ENCODE measurements around the gene NWD2.

NWD2 gene

DNA sequence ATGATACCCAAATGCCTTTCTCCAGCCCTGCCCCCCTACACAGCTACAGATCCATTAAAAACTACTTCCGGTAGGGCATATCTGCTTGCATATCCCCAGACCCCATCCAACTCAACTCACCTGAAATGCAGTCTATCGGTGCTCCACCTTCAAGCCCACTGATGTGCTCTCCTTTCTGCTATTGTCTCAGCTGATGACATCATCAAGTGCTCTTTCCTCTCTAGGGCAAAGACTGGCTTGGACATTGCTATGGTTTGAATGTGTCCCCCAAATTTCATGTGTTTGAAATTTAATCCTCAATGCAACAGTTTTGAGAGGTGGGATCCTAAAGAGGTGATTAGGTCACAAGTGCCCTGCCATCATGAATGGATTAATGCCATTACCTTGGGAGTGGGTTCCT is 229.3 kb downstream of the NWD2 start:
- no peak for DNase-seq
- Histone ChIP-seq H3K79me1 (ENCODE audit: low read length) (no peaks in the 10 kb centered on the region), H3K4me1 (ENCODE audit: control insufficient read depth, low read depth, low read length) (no peaks in the 10 kb centered on the region), H3K27me3 (ENCODE audit: insufficient read depth, low read length, poor library complexity) (peaks cover 2% of the 10 kb centered on the region), H3K4ac (ENCODE audit: low read depth, low read length) (no peak overlapping the region), H3K27ac (ENCODE audit: low read depth, low read length) (no peak overlapping the region), H4K8ac (ENCODE audit: low read depth, low read length) (no peak overlapping the region), H3K9ac (ENCODE audit: low read length) (no peak overlapping the region), H2BK5ac (ENCODE audit: low read length) (no peak overlapping the region), H2BK120ac (ENCODE audit: low read depth, low read length) (no peak overlapping the region), H3K18ac (ENCODE audit: low read length) (no peak overlapping the region), H3K4me2 (ENCODE audit: low read length) (no peak overlapping the region), H3K4me3 (ENCODE audit: low read length) (no peak overlapping the region), H2BK15ac (replicated peaks; ENCODE audit: low read depth) (no peak overlapping the region), H2AK5ac (ENCODE audit: low read length) (no peak overlapping the region), H3K79me2 (ENCODE audit: control insufficient read depth, insufficient read depth, low read length) (no peaks in the 10 kb centered on the region), H3K56ac (ENCODE audit: low read length) (no peak overlapping the region), H3K23ac (ENCODE audit: low read length) (no peak overlapping the region), H4K5ac (ENCODE audit: low read length) (no peak overlapping the region), H3K36me3 (ENCODE audit: control insufficient read depth, insufficient read depth, low read length) (no peaks in the 10 kb centered on the region)
- no CpG with 5 or more reads among the region's 2 CpGs for WGBS (ENCODE audit: extremely low coverage, insufficient coverage, low lambda C conversion rate)

GRCh38 chr4:37475087-37475486 is 230.5 kb downstream of the NWD2 start:
- Histone ChIP-seq H4K5ac (ENCODE audit: low read length) (no peak overlapping the region), H3K18ac (ENCODE audit: low read length) (no peak overlapping the region), H2BK120ac (ENCODE audit: low read depth, low read length) (no peak overlapping the region), H3K4ac (ENCODE audit: low read depth, low read length) (no peak overlapping the region), H3K27me3 (ENCODE audit: insufficient read depth, low read length, poor library complexity) (peaks cover 2% of the 10 kb centered on the region), H3K27ac (ENCODE audit: low read depth, low read length) (no peak overlapping the region), H3K4me2 (ENCODE audit: low read length) (no peak overlapping the region), H3K23ac (ENCODE audit: low read length) (no peak overlapping the region), H3K36me3 (ENCODE audit: control insufficient read depth, insufficient read depth, low read length) (no peaks in the 10 kb centered on the region), H2BK15ac (replicated peaks; ENCODE audit: low read depth) (no peak overlapping the region), H2AK5ac (ENCODE audit: low read length) (no peak overlapping the region), H3K4me1 (ENCODE audit: control insufficient read depth, low read depth, low read length) (no peaks in the 10 kb centered on the region), H3K79me2 (ENCODE audit: control insufficient read depth, insufficient read depth, low read length) (no peaks in the 10 kb centered on the region), H2BK5ac (ENCODE audit: low read length) (no peak overlapping the region), H3K4me3 (ENCODE audit: low read length) (no peak overlapping the region), H4K8ac (ENCODE audit: low read depth, low read length) (no peak overlapping the region), H3K56ac (ENCODE audit: low read length) (no peak overlapping the region), H3K9ac (ENCODE audit: low read length) (no peak overlapping the region), H3K79me1 (ENCODE audit: low read length) (no peaks in the 10 kb centered on the region)
- WGBS (ENCODE audit: extremely low coverage, insufficient coverage, low lambda C conversion rate): no CpG with 5 or more reads among the region's 1 CpG
- DNase-seq: no peak

GRCh38 chr4:37475776-37476175 is 231.2 kb downstream of the NWD2 start:
- no peak overlapping the region for H2BK15ac ChIP-seq (replicated peaks; ENCODE audit: low read depth)
- no peaks in the 10 kb centered on the region for H3K79me1 ChIP-seq (ENCODE audit: low read length)
- H3K4me3 ChIP-seq (ENCODE audit: low read length): no peak overlapping the region
- no peak for DNase-seq
- H3K4me1 ChIP-seq (ENCODE audit: control insufficient read depth, low read depth, low read length): no peaks in the 10 kb centered on the region
- H4K8ac ChIP-seq (ENCODE audit: low read depth, low read length): no peak overlapping the region
- H3K79me2 ChIP-seq (ENCODE audit: control insufficient read depth, insufficient read depth, low read length): no peaks in the 10 kb centered on the region
- no peak overlapping the region for H3K4me2 ChIP-seq (ENCODE audit: low read length)
- H3K4ac ChIP-seq (ENCODE audit: low read depth, low read length): no peak overlapping the region
- H2AK5ac ChIP-seq (ENCODE audit: low read length): no peak overlapping the region
- no peak overlapping the region for H2BK5ac ChIP-seq (ENCODE audit: low read length)
- H3K9ac ChIP-seq (ENCODE audit: low read length): no peak overlapping the region
- no peak overlapping the region for H3K27ac ChIP-seq (ENCODE audit: low read depth, low read length)
- no peak overlapping the region for H3K56ac ChIP-seq (ENCODE audit: low read length)
- H3K23ac ChIP-seq (ENCODE audit: low read length): no peak overlapping the region
- no CpG with 5 or more reads among the region's 1 CpG for WGBS (ENCODE audit: extremely low coverage, insufficient coverage, low lambda C conversion rate)
- H3K18ac ChIP-seq (ENCODE audit: low read length): no peak overlapping the region
- peaks cover 2% of the 10 kb centered on the region for H3K27me3 ChIP-seq (ENCODE audit: insufficient read depth, low read length, poor library complexity)
- no peak overlapping the region for H2BK120ac ChIP-seq (ENCODE audit: low read depth, low read length)
- H3K36me3 ChIP-seq (ENCODE audit: control insufficient read depth, insufficient read depth, low read length): no peaks in the 10 kb centered on the region
- no peak overlapping the region for H4K5ac ChIP-seq (ENCODE audit: low read length)

DNA sequence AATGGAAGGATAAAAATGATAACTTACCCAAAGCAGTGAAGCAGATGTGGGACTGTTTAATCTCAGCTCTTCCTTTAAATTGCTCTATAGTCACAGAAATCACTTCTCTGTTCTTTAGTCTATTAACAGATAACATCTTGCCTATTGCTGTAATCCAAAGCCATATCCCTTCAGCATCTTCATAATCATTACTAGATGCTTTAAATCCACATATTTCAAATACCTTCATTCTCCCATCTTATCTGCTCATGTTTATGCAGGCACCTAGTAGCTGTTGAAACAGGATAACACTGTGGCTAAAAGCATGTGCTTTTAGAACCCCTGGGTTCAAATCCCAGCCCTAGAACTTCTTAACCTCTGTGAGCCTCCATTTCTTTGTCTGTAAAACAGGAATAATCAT is 231.7 kb downstream of the NWD2 start:
- Histone ChIP-seq H3K56ac (ENCODE audit: low read length) (no peak overlapping the region), H3K18ac (ENCODE audit: low read length) (no peak overlapping the region), H3K23ac (ENCODE audit: low read length) (no peak overlapping the region), H3K4me2 (ENCODE audit: low read length) (no peak overlapping the region), H3K4ac (ENCODE audit: low read depth, low read length) (no peak overlapping the region), H3K36me3 (ENCODE audit: control insufficient read depth, insufficient read depth, low read length) (no peaks in the 10 kb centered on the region), H2BK120ac (ENCODE audit: low read depth, low read length) (no peak overlapping the region), H3K79me2 (ENCODE audit: control insufficient read depth, insufficient read depth, low read length) (no peaks in the 10 kb centered on the region), H3K4me1 (ENCODE audit: control insufficient read depth, low read depth, low read length) (no peaks in the 10 kb centered on the region), H3K9ac (ENCODE audit: low read length) (no peak overlapping the region), H2BK15ac (replicated peaks; ENCODE audit: low read depth) (no peak overlapping the region), H3K79me1 (ENCODE audit: low read length) (no peaks in the 10 kb centered on the region), H3K27ac (ENCODE audit: low read depth, low read length) (no peak overlapping the region), H2BK5ac (ENCODE audit: low read length) (no peak overlapping the region), H4K5ac (ENCODE audit: low read length) (no peak overlapping the region), H4K8ac (ENCODE audit: low read depth, low read length) (no peak overlapping the region), H3K4me3 (ENCODE audit: low read length) (no peak overlapping the region), H2AK5ac (ENCODE audit: low read length) (no peak overlapping the region), H3K27me3 (ENCODE audit: insufficient read depth, low read length, poor library complexity) (peaks cover 2% of the 10 kb centered on the region)
- DNase-seq: peak; percentile 14

GRCh38 chr4:37476691-37477090 is 232.1 kb downstream of the NWD2 start:
- no peak overlapping the region for H2BK120ac ChIP-seq (ENCODE audit: low read depth, low read length)
- H4K5ac ChIP-seq (ENCODE audit: low read length): no peak overlapping the region
- H3K27ac ChIP-seq (ENCODE audit: low read depth, low read length): no peak overlapping the region
- no CpG with 5 or more reads among the region's 2 CpGs for WGBS (ENCODE audit: extremely low coverage, insufficient coverage, low lambda C conversion rate)
- H3K9ac ChIP-seq (ENCODE audit: low read length): no peak overlapping the region
- H3K4ac ChIP-seq (ENCODE audit: low read depth, low read length): no peak overlapping the region
- H2BK15ac ChIP-seq (replicated peaks; ENCODE audit: low read depth): no peak overlapping the region
- no peak overlapping the region for H3K56ac ChIP-seq (ENCODE audit: low read length)
- H3K79me1 ChIP-seq (ENCODE audit: low read length): no peaks in the 10 kb centered on the region
- no peak overlapping the region for H3K4me2 ChIP-seq (ENCODE audit: low read length)
- H2BK5ac ChIP-seq (ENCODE audit: low read length): no peak overlapping the region
- no peak for DNase-seq
- H3K4me1 ChIP-seq (ENCODE audit: control insufficient read depth, low read depth, low read length): no peaks in the 10 kb centered on the region
- peaks cover 2% of the 10 kb centered on the region for H3K27me3 ChIP-seq (ENCODE audit: insufficient read depth, low read length, poor library complexity)
- no peak overlapping the region for H4K8ac ChIP-seq (ENCODE audit: low read depth, low read length)
- H3K79me2 ChIP-seq (ENCODE audit: control insufficient read depth, insufficient read depth, low read length): no peaks in the 10 kb centered on the region
- H3K23ac ChIP-seq (ENCODE audit: low read length): no peak overlapping the region
- no peak overlapping the region for H3K4me3 ChIP-seq (ENCODE audit: low read length)
- no peaks in the 10 kb centered on the region for H3K36me3 ChIP-seq (ENCODE audit: control insufficient read depth, insufficient read depth, low read length)
- H2AK5ac ChIP-seq (ENCODE audit: low read length): no peak overlapping the region
- no peak overlapping the region for H3K18ac ChIP-seq (ENCODE audit: low read length)

DNA sequence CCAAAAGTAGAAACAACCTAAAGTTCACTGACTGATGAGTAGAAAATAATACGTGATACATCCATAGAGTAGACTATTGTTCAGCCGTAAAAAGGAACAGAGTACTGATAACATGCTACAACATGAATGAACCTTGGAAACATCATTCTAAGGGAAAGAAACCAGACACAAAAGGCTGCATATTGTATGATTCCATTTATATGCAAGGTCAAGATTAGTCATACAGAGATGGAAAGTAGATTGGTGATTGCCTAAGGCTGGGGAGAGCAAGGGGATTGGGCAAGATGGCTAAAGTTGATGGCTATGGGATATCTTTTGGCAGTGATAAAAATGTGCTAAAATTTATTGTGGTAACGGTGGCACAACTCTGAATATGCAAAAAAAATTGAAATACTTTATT is 232.6 kb downstream of the NWD2 start:
- no peak for DNase-seq
- H3K56ac ChIP-seq (ENCODE audit: low read length): no peak overlapping the region
- no peak overlapping the region for H2BK15ac ChIP-seq (replicated peaks; ENCODE audit: low read depth)
- H3K27ac ChIP-seq (ENCODE audit: low read depth, low read length): no peak overlapping the region
- H3K79me2 ChIP-seq (ENCODE audit: control insufficient read depth, insufficient read depth, low read length): no peaks in the 10 kb centered on the region
- H2BK120ac ChIP-seq (ENCODE audit: low read depth, low read length): no peak overlapping the region
- no peak overlapping the region for H3K4me2 ChIP-seq (ENCODE audit: low read length)
- no peak overlapping the region for H3K18ac ChIP-seq (ENCODE audit: low read length)
- no peak overlapping the region for H2AK5ac ChIP-seq (ENCODE audit: low read length)
- H4K5ac ChIP-seq (ENCODE audit: low read length): no peak overlapping the region
- H3K23ac ChIP-seq (ENCODE audit: low read length): no peak overlapping the region
- no peaks in the 10 kb centered on the region for H3K4me1 ChIP-seq (ENCODE audit: control insufficient read depth, low read depth, low read length)
- H3K4ac ChIP-seq (ENCODE audit: low read depth, low read length): no peak overlapping the region
- no peak overlapping the region for H3K9ac ChIP-seq (ENCODE audit: low read length)
- H2BK5ac ChIP-seq (ENCODE audit: low read length): no peak overlapping the region
- H3K4me3 ChIP-seq (ENCODE audit: low read length): no peak overlapping the region
- WGBS (ENCODE audit: extremely low coverage, insufficient coverage, low lambda C conversion rate): no CpG with 5 or more reads among the region's 3 CpGs
- H4K8ac ChIP-seq (ENCODE audit: low read depth, low read length): no peak overlapping the region
- H3K79me1 ChIP-seq (ENCODE audit: low read length): no peaks in the 10 kb centered on the region
- H3K36me3 ChIP-seq (ENCODE audit: control insufficient read depth, insufficient read depth, low read length): no peaks in the 10 kb centered on the region
- H3K27me3 ChIP-seq (ENCODE audit: insufficient read depth, low read length, poor library complexity): peaks cover 2% of the 10 kb centered on the region

All from mesendoderm (in vitro differentiated cells).